Measurements from ENCODE around the gene LRBA.

The LRBA gene

GRCh38 chr4:150264595-150265161 lies 750.4 kb downstream of the LRBA start:
- Histone ChIP-seq H3K27ac (ENCODE audit: low read depth, low read length) (no peak overlapping the region), H3K4me3 (ENCODE audit: low read length) (no peak overlapping the region), H3K36me3 (ENCODE audit: control insufficient read depth, insufficient read depth, low read length) (peaks cover 4% of the 10 kb centered on the region), H3K4me1 (ENCODE audit: control insufficient read depth, insufficient read depth, low read length) (peaks cover 5% of the 10 kb centered on the region), H3K27me3 (ENCODE audit: control insufficient read depth, insufficient read depth, low read length) (no peaks in the 10 kb centered on the region), H3K9ac (ENCODE audit: low read length) (no peak overlapping the region)

DNA sequence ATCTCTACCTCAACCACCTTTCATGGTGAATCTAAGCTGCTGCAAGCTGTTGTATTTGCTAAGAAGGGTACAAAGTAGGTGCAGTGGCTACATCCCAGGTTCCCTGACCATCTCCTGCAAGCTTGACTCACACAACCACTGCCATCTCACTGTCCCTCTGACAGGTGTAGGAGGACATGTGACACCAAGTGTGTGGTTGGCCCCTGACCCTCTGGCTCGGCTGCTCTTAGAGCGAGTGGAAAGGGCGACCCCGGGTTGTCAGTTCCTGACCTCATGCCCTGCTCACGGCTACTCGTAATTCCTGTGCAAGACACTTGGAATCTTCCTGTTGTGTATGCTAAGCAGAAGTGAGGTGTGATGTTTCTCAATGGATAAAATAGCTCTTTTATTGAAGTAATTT lies 752.5 kb downstream of the LRBA start:
- no peak overlapping the region for H3K27ac ChIP-seq (ENCODE audit: low read depth, low read length)
- no peak overlapping the region for H3K9ac ChIP-seq (ENCODE audit: low read length)
- no peak overlapping the region for H3K4me3 ChIP-seq (ENCODE audit: low read length)
- H3K36me3 ChIP-seq (ENCODE audit: control insufficient read depth, insufficient read depth, low read length), result peaks cover 4% of the 10 kb centered on the region
- no peaks in the 10 kb centered on the region for H3K27me3 ChIP-seq (ENCODE audit: control insufficient read depth, insufficient read depth, low read length)
- peaks cover 5% of the 10 kb centered on the region for H3K4me1 ChIP-seq (ENCODE audit: control insufficient read depth, insufficient read depth, low read length)

DNA sequence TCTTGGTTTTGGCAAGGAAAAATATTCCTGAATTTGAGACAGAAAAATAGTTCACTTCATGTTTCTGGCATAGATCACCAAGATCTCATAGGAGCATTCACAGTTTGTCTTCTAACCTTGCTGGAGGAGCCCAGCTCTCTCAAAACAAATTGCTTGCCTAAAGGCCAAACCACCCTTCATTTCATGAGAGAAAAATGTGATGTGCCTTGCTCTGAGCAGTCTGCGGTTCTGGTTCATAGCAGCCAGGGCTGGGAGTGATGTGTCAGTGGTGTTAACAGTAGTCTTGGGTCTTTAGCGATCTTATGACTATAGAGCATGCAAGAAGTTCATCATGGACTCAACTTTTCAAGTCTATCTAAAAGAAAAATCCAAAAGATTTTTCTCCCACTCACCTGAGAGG lies 753.5 kb downstream of the LRBA start:
- Histone ChIP-seq H3K9ac (ENCODE audit: low read length) (no peak overlapping the region), H3K4me1 (ENCODE audit: control insufficient read depth, insufficient read depth, low read length) (peaks cover 5% of the 10 kb centered on the region), H3K27ac (ENCODE audit: low read depth, low read length) (no peak overlapping the region), H3K36me3 (ENCODE audit: control insufficient read depth, insufficient read depth, low read length) (peaks cover 4% of the 10 kb centered on the region), H3K27me3 (ENCODE audit: control insufficient read depth, insufficient read depth, low read length) (no peaks in the 10 kb centered on the region), H3K4me3 (ENCODE audit: low read length) (no peak overlapping the region)

DNA sequence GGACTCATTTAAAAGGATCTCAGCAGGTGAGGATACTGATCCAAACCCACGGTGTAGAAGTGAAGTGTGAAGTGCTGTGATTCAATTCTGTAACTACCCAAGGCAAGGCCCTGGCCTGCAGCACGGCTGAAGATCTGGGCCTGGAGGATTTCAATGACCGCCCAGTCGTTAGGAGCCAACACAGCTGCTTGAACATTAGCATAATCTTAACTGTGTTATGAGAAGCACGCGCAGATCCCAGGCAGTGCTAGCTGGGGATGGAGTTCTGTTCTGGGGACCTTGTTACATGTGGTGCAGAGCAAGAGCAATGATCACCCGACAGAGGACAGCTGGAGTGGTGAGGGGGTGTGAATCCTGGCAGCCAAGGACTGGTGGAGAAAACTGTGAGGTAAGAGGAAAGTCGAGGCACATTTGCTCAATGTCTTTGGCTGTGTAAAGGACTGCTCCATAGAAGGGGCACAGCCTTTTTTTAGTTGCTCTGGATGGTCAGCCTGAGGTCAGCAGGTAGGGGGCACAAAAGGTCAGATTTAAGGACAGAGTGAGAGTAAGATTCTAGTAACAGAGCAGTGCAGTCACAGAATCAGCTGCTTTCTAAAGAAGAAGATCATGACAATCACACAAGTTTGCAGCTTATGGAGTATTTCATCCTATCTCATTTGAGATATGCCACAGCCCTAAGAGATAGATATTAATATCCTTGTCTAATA lies 755.1 kb downstream of the LRBA start:
- no peaks in the 10 kb centered on the region for H3K36me3 ChIP-seq (ENCODE audit: control insufficient read depth, insufficient read depth, low read length)
- no peaks in the 10 kb centered on the region for H3K27me3 ChIP-seq (ENCODE audit: control insufficient read depth, insufficient read depth, low read length)
- peak overlapping the region; percentile 41 for H3K27ac ChIP-seq (ENCODE audit: low read depth, low read length)
- peaks cover 5% of the 10 kb centered on the region for H3K4me1 ChIP-seq (ENCODE audit: control insufficient read depth, insufficient read depth, low read length)
- no peak overlapping the region for H3K4me3 ChIP-seq (ENCODE audit: low read length)
- no peak overlapping the region for H3K9ac ChIP-seq (ENCODE audit: low read length)

- Histone ChIP-seq H3K4me3 (ENCODE audit: low read length) (no peak overlapping the region), H3K27ac (ENCODE audit: low read depth, low read length) (no peak overlapping the region), H3K4me1 (ENCODE audit: control insufficient read depth, insufficient read depth, low read length) (peaks cover 5% of the 10 kb centered on the region), H3K9ac (ENCODE audit: low read length) (no peak overlapping the region), H3K36me3 (ENCODE audit: control insufficient read depth, insufficient read depth, low read length) (no peaks in the 10 kb centered on the region), H3K27me3 (ENCODE audit: control insufficient read depth, insufficient read depth, low read length) (no peaks in the 10 kb centered on the region)
Measured at GRCh38 chr4:150258569-150258968, 756.5 kb downstream of the LRBA start.

- H3K9ac ChIP-seq (ENCODE audit: low read length), result no peak overlapping the region
- no peak overlapping the region for H3K4me3 ChIP-seq (ENCODE audit: low read length)
- H3K36me3 ChIP-seq (ENCODE audit: control insufficient read depth, insufficient read depth, low read length), result no peaks in the 10 kb centered on the region
- no peak overlapping the region for H3K27ac ChIP-seq (ENCODE audit: low read depth, low read length)
- no peaks in the 10 kb centered on the region for H3K27me3 ChIP-seq (ENCODE audit: control insufficient read depth, insufficient read depth, low read length)
- peaks cover 11% of the 10 kb centered on the region for H3K4me1 ChIP-seq (ENCODE audit: control insufficient read depth, insufficient read depth, low read length)
Measured at GRCh38 chr4:150256841-150257730, 758.0 kb downstream of the LRBA start.

- peaks cover 14% of the 10 kb centered on the region for H3K4me1 ChIP-seq (ENCODE audit: control insufficient read depth, insufficient read depth, low read length)
- no peak overlapping the region for H3K4me3 ChIP-seq (ENCODE audit: low read length)
- no peaks in the 10 kb centered on the region for H3K27me3 ChIP-seq (ENCODE audit: control insufficient read depth, insufficient read depth, low read length)
- H3K9ac ChIP-seq (ENCODE audit: low read length), result no peak overlapping the region
- H3K27ac ChIP-seq (ENCODE audit: low read depth, low read length), result peak overlapping the region; percentile 62
- no peaks in the 10 kb centered on the region for H3K36me3 ChIP-seq (ENCODE audit: control insufficient read depth, insufficient read depth, low read length)
Measured at GRCh38 chr4:150256225-150256620, 758.9 kb downstream of the LRBA start.

GRCh38 chr4:150255610-150256224 lies 759.4 kb downstream of the LRBA start:
- H3K4me1 ChIP-seq (ENCODE audit: control insufficient read depth, insufficient read depth, low read length), result peaks cover 14% of the 10 kb centered on the region
- H3K27me3 ChIP-seq (ENCODE audit: control insufficient read depth, insufficient read depth, low read length), result no peaks in the 10 kb centered on the region
- H3K9ac ChIP-seq (ENCODE audit: low read length), result no peak overlapping the region
- H3K36me3 ChIP-seq (ENCODE audit: control insufficient read depth, insufficient read depth, low read length), result no peaks in the 10 kb centered on the region
- H3K27ac ChIP-seq (ENCODE audit: low read depth, low read length), result peak overlapping the region; percentile 62
- no peak overlapping the region for H3K4me3 ChIP-seq (ENCODE audit: low read length)

DNA sequence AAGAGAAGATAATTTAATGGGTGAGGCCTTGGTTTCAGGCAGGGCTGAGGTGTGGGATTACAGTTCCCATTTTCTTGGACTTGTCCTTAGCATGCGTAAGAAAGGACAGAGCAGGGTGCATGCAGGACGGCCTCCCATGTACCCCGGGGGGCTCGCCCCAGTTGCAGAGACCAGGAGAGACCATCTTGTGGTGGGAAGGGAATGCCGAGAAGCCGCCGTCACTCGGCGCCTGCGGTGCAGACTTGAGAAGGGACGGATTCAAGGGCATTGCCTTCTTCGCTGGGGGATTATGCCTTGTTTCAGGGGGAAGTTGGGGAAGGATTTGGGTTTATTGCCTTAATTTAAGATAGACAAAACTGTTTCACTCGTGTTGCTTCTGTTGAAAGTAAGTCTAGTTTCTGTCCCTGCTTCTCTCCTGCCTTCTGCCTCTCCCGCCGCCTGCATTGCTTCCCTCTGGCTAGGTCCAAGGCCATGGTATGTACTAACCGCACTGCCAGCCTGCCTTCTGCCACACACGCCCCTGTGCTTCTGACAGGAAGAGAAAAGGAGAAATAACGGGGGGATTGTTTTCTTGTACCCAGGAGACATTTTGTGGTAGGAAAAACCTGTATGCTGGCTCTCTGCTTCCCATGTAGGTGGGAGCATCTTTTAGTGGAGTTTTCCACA lies 761.0 kb downstream of the LRBA start:
- peaks cover 9% of the 10 kb centered on the region for H3K4me1 ChIP-seq (ENCODE audit: control insufficient read depth, insufficient read depth, low read length)
- no peak overlapping the region for H3K4me3 ChIP-seq (ENCODE audit: low read length)
- no peak overlapping the region for H3K27ac ChIP-seq (ENCODE audit: low read depth, low read length)
- H3K27me3 ChIP-seq (ENCODE audit: control insufficient read depth, insufficient read depth, low read length), result no peaks in the 10 kb centered on the region
- no peaks in the 10 kb centered on the region for H3K36me3 ChIP-seq (ENCODE audit: control insufficient read depth, insufficient read depth, low read length)
- no peak overlapping the region for H3K9ac ChIP-seq (ENCODE audit: low read length)

GRCh38 chr4:150253416-150253815 lies 761.7 kb downstream of the LRBA start:
- no peaks in the 10 kb centered on the region for H3K27me3 ChIP-seq (ENCODE audit: control insufficient read depth, insufficient read depth, low read length)
- no peak overlapping the region for H3K9ac ChIP-seq (ENCODE audit: low read length)
- H3K36me3 ChIP-seq (ENCODE audit: control insufficient read depth, insufficient read depth, low read length), result no peaks in the 10 kb centered on the region
- peaks cover 9% of the 10 kb centered on the region for H3K4me1 ChIP-seq (ENCODE audit: control insufficient read depth, insufficient read depth, low read length)
- H3K4me3 ChIP-seq (ENCODE audit: low read length), result no peak overlapping the region
- no peak overlapping the region for H3K27ac ChIP-seq (ENCODE audit: low read depth, low read length)

DNA sequence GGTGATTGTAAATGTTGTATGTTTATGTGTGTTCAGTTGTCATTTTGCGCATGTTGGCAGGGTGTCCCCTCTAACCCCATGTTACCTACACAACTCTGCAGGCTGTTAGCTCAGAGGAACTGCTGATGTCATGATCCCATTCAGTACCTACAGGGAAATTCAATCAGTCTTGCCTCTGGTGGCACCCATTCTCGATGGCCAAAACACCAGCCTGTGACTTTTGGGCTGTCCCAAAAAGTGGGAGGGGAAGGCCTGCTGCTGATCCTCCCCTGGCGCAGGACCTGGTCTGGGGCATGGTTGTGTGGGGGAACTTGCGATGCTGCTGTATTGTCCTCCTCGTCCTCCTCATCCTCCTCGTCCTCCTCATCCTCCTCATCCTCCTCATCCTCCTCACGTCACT lies 762.3 kb downstream of the LRBA start:
- Histone ChIP-seq H3K9ac (ENCODE audit: low read length) (no peak overlapping the region), H3K27ac (ENCODE audit: low read depth, low read length) (peak overlapping the region; percentile 25), H3K4me3 (ENCODE audit: low read length) (no peak overlapping the region), H3K4me1 (ENCODE audit: control insufficient read depth, insufficient read depth, low read length) (peaks cover 9% of the 10 kb centered on the region), H3K27me3 (ENCODE audit: control insufficient read depth, insufficient read depth, low read length) (no peaks in the 10 kb centered on the region), H3K36me3 (ENCODE audit: control insufficient read depth, insufficient read depth, low read length) (no peaks in the 10 kb centered on the region)

GRCh38 chr4:150252306-150252705 lies 762.8 kb downstream of the LRBA start:
- H3K27me3 ChIP-seq (ENCODE audit: control insufficient read depth, insufficient read depth, low read length), result no peaks in the 10 kb centered on the region
- peak overlapping the region; percentile 25 for H3K27ac ChIP-seq (ENCODE audit: low read depth, low read length)
- H3K4me3 ChIP-seq (ENCODE audit: low read length), result no peak overlapping the region
- H3K36me3 ChIP-seq (ENCODE audit: control insufficient read depth, insufficient read depth, low read length), result no peaks in the 10 kb centered on the region
- H3K4me1 ChIP-seq (ENCODE audit: control insufficient read depth, insufficient read depth, low read length), result peaks cover 9% of the 10 kb centered on the region
- no peak overlapping the region for H3K9ac ChIP-seq (ENCODE audit: low read length)

Measured in rectal smooth muscle tissue (tissue), 1 donor.